HG03354 (cell line): Measurements from ENCODE around the gene CFHR5.
"Not testable (repeated sequence)": the region's sequence is repeated elsewhere in the genome, so short reads cannot be mapped to it uniquely, and the experiment has no call there.

Source experiments
- ATAC-seq: cut with Tn5 transposase; IDR thresholded peaks from one replicate; pipeline ENCODE4 v1.9.1; 2021; ENCODE audit warnings: mild to moderate bottlenecking; ENCODE audit not compliant: unreplicated experiment, poor library complexity, severe bottlenecking

Gene CFHR5

GRCh38 chr1:196977278-196977677 is at the start of gene CFHR5:
TSS of gene CFHR5 (plus strand) at chr1:196977556. CDS start at chr1:196977665, 109 bp downstream.
- no peak for ATAC-seq

- ATAC-seq, result not testable (repeated sequence)
Observed at GRCh38 chr1:196932853-196933252, 44.5 kb upstream of the CFHR5 start.

GRCh38 chr1:196933531-196934189 is 43.7 kb upstream of the CFHR5 start:
- no peak for ATAC-seq

GRCh38 chr1:196941474-196941873 is 35.9 kb upstream of the CFHR5 start:
- ATAC-seq, result not testable (repeated sequence)

- ATAC-seq, result not testable (repeated sequence)
Observed at GRCh38 chr1:196943568-196943967, 33.8 kb upstream of the CFHR5 start, which contains the start of gene CFHR2. TSS of gene CFHR2 (plus strand) at chr1:196943738. CDS start at chr1:196943881, 143 bp downstream.

- peak; percentile 86 for ATAC-seq
Observed at GRCh38 chr1:196951711-196952394, 25.5 kb upstream of the CFHR5 start.

- ATAC-seq, result no peak
Observed at GRCh38 chr1:196954778-196955177, 22.6 kb upstream of the CFHR5 start.

- no peak for ATAC-seq
Observed at GRCh38 chr1:196955926-196956325, 21.4 kb upstream of the CFHR5 start.

- peak; percentile 51 for ATAC-seq
Observed at GRCh38 chr1:196960854-196961253, 16.5 kb upstream of the CFHR5 start.

- no peak for ATAC-seq
Observed at GRCh38 chr1:196970182-196970581, 7.2 kb upstream of the CFHR5 start.

GRCh38 chr1:196976278-196976677 is 1.1 kb upstream of the CFHR5 start:
- no peak for ATAC-seq

GRCh38 chr1:196980859-196981258 is 3.5 kb downstream of the CFHR5 start:
- ATAC-seq, result no peak

- not testable (repeated sequence) for ATAC-seq
Observed at GRCh38 chr1:196982247-196982646, 4.9 kb downstream of the CFHR5 start.

GRCh38 chr1:196991919-196992651 is 14.7 kb downstream of the CFHR5 start:
- not testable (repeated sequence) for ATAC-seq

GRCh38 chr1:196993916-196994315 is 16.6 kb downstream of the CFHR5 start:
- ATAC-seq, result no peak

- ATAC-seq, result no peak
Observed at GRCh38 chr1:196997423-196997822, 20.1 kb downstream of the CFHR5 start.

GRCh38 chr1:197001828-197002227 is 24.5 kb downstream of the CFHR5 start:
- no peak for ATAC-seq

- no peak for ATAC-seq
Observed at GRCh38 chr1:197003132-197003531, 25.8 kb downstream of the CFHR5 start.

GRCh38 chr1:197008861-197009260 is 31.5 kb downstream of the CFHR5 start:
- no peak for ATAC-seq

- ATAC-seq, result no peak
Observed at GRCh38 chr1:197011614-197012013, 34.3 kb downstream of the CFHR5 start.

- no peak for ATAC-seq
Observed at GRCh38 chr1:197013234-197013633, 35.9 kb downstream of the CFHR5 start.
